WTC11 (cell line): ENCODE results near the gene CHD9NB. TPM values are rescaled to one million over a fixed set of nuclear protein-coding genes. Genes with fewer than 3 reads are reported as not detected.

ENCODE experiments used
- ATAC-seq: fragments of 200-7000 bp; cut with Tn5 transposase; 2 replicates; pipeline ENCODE4 v1.10.0; 2021; ENCODE audit warnings: mild to moderate bottlenecking, moderate library complexity
- CTCF ChIA-PET: fragments of 300-600 bp; sonication (Branson Sonifier 250); formaldehyde crosslinking; loops from one replicate; lab custom pipeline; 2021; ENCODE audit warnings: antibody characterized with exemption; lab: Charles Lee
- POLR2A ChIA-PET: fragments of 350-600 bp; sonication (Branson Sonifier 250); formaldehyde crosslinking; loops from one replicate; lab custom pipeline; 2021; ENCODE audit warnings: antibody characterized with exemption; lab: Charles Lee
- DNase-seq: peaks from one replicate; pipeline ENCODE4 v3.0.0; 2021; ENCODE audit warnings: low spot score
- H3K27ac Mint-ChIP-seq: 2 replicates; pipeline ENCODE4 v1.8.0; 2021; ENCODE audit warnings: mixed read lengths
- H3K27me3 Mint-ChIP-seq: 2 replicates; pipeline ENCODE4 v1.8.0; 2021; ENCODE audit warnings: low read depth, mild to moderate bottlenecking, moderate library complexity, mixed read lengths
- H3K36me3 Mint-ChIP-seq: 2 replicates; pipeline ENCODE4 v1.8.0; 2021; ENCODE audit warnings: mixed read lengths
- H3K4me1 Mint-ChIP-seq: 2 replicates; pipeline ENCODE4 v1.8.0; 2022; ENCODE audit warnings: mixed read lengths
- H3K4me3 Mint-ChIP-seq: 2 replicates; pipeline ENCODE4 v1.8.0; 2021; ENCODE audit warnings: mild to moderate bottlenecking, moderate library complexity, mixed read lengths
- H3K9me3 Mint-ChIP-seq: 2 replicates; pipeline ENCODE4 v1.8.0; 2021; ENCODE audit warnings: mixed read lengths
- ATF1 ChIP-seq: sonication (generic); formaldehyde crosslinking; IDR thresholded peaks from 2 replicates; pipeline ENCODE4 v1.8.1; 2023; ENCODE audit warnings: mild to moderate bottlenecking, moderate library complexity, missing genetic modification reagents
- CREB1 ChIP-seq: sonication (generic); formaldehyde crosslinking; IDR thresholded peaks from 2 replicates; pipeline ENCODE4 v1.8.0; 2023; ENCODE audit warnings: mild to moderate bottlenecking, missing genetic modification reagents
- ELF4 ChIP-seq: sonication (generic); formaldehyde crosslinking; IDR thresholded peaks from 2 replicates; pipeline ENCODE4 v1.8.1; 2022; ENCODE audit warnings: low read depth, mild to moderate bottlenecking, moderate library complexity, missing genetic modification reagents
- EMX1 ChIP-seq: fragments of 250-450 bp; sonication (Bioruptor Pico); IDR thresholded peaks from 2 replicates; pipeline ENCODE4 v1.8.0; 2021; ENCODE audit warnings: mild to moderate bottlenecking
- FOXP4 ChIP-seq: sonication (generic); formaldehyde crosslinking; IDR thresholded peaks from 2 replicates; pipeline ENCODE4 v1.8.0; 2022; ENCODE audit warnings: mild to moderate bottlenecking, missing genetic modification reagents
- IRF1 ChIP-seq: sonication (generic); formaldehyde crosslinking; IDR thresholded peaks from 2 replicates; pipeline ENCODE4 v1.8.0; 2023; ENCODE audit warnings: missing genetic modification reagents
- IRF2 ChIP-seq: sonication (generic); formaldehyde crosslinking; IDR thresholded peaks from 2 replicates; pipeline ENCODE4 v1.8.0; 2022; ENCODE audit warnings: low read depth, missing genetic modification reagents, borderline replicate concordance
- NR2C2 ChIP-seq: sonication (generic); formaldehyde crosslinking; IDR thresholded peaks from 2 replicates; pipeline ENCODE4 v1.8.0; 2022; ENCODE audit warnings: mild to moderate bottlenecking, missing genetic modification reagents
- STAT6 ChIP-seq: sonication (generic); formaldehyde crosslinking; conservative IDR thresholded peaks from 2 replicates; pipeline ENCODE4 v1.8.1; 2023; ENCODE audit warnings: mild to moderate bottlenecking, low read depth, missing genetic modification reagents, moderate library complexity
- TCF7 ChIP-seq: sonication (generic); formaldehyde crosslinking; IDR thresholded peaks from 2 replicates; pipeline ENCODE4 v1.8.0; 2022; ENCODE audit warnings: mild to moderate bottlenecking, low read depth, missing genetic modification reagents, moderate library complexity
- TP53 ChIP-seq: sonication (generic); formaldehyde crosslinking; IDR thresholded peaks from 2 replicates; pipeline ENCODE4 v1.8.1; 2023; ENCODE audit warnings: mild to moderate bottlenecking, missing genetic modification reagents
- ZNF121 ChIP-seq: sonication (generic); formaldehyde crosslinking; IDR thresholded peaks from 2 replicates; pipeline ENCODE4 v1.8.0; 2023; ENCODE audit warnings: missing genetic modification reagents
- ZNF138 ChIP-seq: sonication (generic); formaldehyde crosslinking; conservative IDR thresholded peaks from 2 replicates; pipeline ENCODE4 v1.8.1; 2022; ENCODE audit warnings: mild to moderate bottlenecking, moderate library complexity, missing genetic modification reagents
- ZNF263 ChIP-seq: sonication (generic); formaldehyde crosslinking; IDR thresholded peaks from 2 replicates; pipeline ENCODE4 v1.8.1; 2022; ENCODE audit warnings: low read depth, mild to moderate bottlenecking, moderate library complexity, missing genetic modification reagents
- ZNF396 ChIP-seq: fragments of 250-450 bp; sonication (Bioruptor Pico); IDR thresholded peaks from 2 replicates; pipeline ENCODE4 v1.8.0; 2021; ENCODE audit warnings: mild to moderate bottlenecking, moderate library complexity, borderline replicate concordance
- ZNF423 ChIP-seq: fragments of 250-450 bp; sonication (Bioruptor Pico); IDR thresholded peaks from 2 replicates; pipeline ENCODE4 v2.1.2; 2022; ENCODE audit warnings: mild to moderate bottlenecking, moderate library complexity
- ZNF532 ChIP-seq: fragments of 250-450 bp; sonication (Bioruptor Pico); IDR thresholded peaks from 2 replicates; pipeline ENCODE4 v1.9.0; 2021; ENCODE audit warnings: mild to moderate bottlenecking, borderline replicate concordance
- ZSCAN18 ChIP-seq: fragments of 250-450 bp; sonication (Bioruptor Pico); IDR thresholded peaks from 2 replicates; pipeline ENCODE4 v2.1.2; 2022; ENCODE audit warnings: mild to moderate bottlenecking, moderate library complexity
- total RNA-seq: library from RNA; stranded (reverse); gene quantifications from 3 replicates; pipeline ENCODE4 v1.2.3, GENCODE V29; 2021

Gene CHD9NB
- total RNA-seq, 1 experiment from 2014 or later = 3.5 TPM

GRCh38 chr16:53098526-53099317 is 46.0 kb upstream of the CHD9NB start (continued):
- TF ChIP-seq ZNF532 (CRISPR knock-in tag) (no peak), IRF2 (CRISPR knock-in tag) (no peak), FOXP4 (CRISPR knock-in tag) (peak; percentile 58; the same call in 1 of the 2 replicates)

- DNase-seq = no peak
- Mint-ChIP-seq H3K4me3 (no peak overlapping the region; the same call in 1 of the 2 replicates), H3K36me3 (peaks cover 3% of the 10 kb centered on the region; the same call in 1 of the 2 replicates), H3K4me1 (peaks cover 58% of the 10 kb centered on the region), H3K27ac (peak overlapping the region; percentile 78), H3K9me3 (no peaks in the 10 kb centered on the region), H3K27me3 (no peaks in the 10 kb centered on the region)
- no peak for TF ChIP-seq TCF7 (CRISPR knock-in tag)
- no peak for TF ChIP-seq STAT6
- no peak for TF ChIP-seq ZNF396 (CRISPR knock-in tag)
- no peak for TF ChIP-seq CREB1 (CRISPR knock-in tag)
- TF ChIP-seq ZNF121 (CRISPR knock-in tag) = no peak
- TF ChIP-seq ELF4 (CRISPR knock-in tag) = no peak
- no peak for TF ChIP-seq ZNF138 (CRISPR knock-in tag)
- no peak for TF ChIP-seq ZNF423 (CRISPR knock-in tag)
- TF ChIP-seq ZNF263 (CRISPR knock-in tag) = no peak
- TF ChIP-seq ATF1 (CRISPR knock-in tag) = no peak
- no peak for TF ChIP-seq IRF1 (CRISPR knock-in tag)
- no peak for TF ChIP-seq EMX1 (CRISPR knock-in tag)
- TF ChIP-seq ZSCAN18 (CRISPR knock-in tag) = no peak
- no peak for TF ChIP-seq NR2C2 (CRISPR knock-in tag)
- TF ChIP-seq TP53 (CRISPR knock-in tag) = no peak
- ATAC-seq = no peak
- CTCF ChIA-PET = interaction anchor here (1.2 to 3.4 kb wide), 2 partner anchors 32 to 42 kb away, joined by 3 to 20 read pairs; partner anchors contain the start of gene CHD9
- POLR2A ChIA-PET = no interaction called here
Observed at GRCh38 chr16:53097190-53097589, 44.5 kb upstream of the CHD9NB start.
